ENCODE results near the gene CHKA.

The CHKA gene

DNA sequence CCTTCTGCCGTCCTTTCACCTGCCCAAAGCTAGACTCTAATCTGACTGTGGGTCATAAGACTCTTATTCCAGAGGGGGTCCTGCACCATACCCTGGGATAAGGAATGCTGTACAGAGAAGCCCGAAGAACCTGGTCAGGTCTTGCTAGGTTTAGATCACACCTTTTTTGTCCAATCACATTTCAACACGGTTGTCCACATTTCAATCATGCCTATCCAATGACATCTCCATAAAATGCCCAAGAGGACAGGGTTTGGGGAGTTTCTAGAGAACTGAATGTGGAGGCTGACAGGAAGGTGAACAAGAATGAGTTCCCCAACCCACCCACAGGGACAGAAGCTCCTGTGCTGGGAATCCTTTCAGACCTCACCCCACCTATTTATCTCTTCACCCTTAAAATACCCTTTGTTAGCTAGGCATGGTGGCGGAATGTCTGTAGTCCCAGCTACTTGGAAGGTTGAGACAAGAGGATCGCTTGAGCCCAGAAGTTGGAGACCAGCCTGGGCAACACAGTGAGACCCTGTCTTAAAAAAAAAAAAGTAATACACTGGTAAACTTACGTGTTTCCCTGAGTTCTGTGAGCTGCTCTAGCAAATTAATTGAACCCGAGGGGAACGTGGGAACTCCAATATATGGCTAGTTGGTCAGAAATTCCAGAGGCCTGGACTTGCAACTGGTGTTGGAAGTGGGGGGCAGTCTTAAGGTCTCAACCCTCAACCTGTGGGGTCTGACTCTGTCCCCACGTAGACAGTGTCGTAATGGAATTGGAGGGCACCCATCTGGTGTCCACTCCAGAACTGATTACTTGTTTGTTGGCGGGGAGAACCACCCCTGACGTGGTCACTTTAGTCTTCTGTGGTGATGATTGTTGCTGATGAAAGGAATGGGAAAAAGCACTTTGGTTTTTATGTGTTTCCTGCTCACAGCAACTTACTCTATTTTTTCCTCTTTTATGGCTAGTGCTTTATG lies 64.6 kb downstream of the CHKA start:
- TF ChIP-seq, protein P1, sequence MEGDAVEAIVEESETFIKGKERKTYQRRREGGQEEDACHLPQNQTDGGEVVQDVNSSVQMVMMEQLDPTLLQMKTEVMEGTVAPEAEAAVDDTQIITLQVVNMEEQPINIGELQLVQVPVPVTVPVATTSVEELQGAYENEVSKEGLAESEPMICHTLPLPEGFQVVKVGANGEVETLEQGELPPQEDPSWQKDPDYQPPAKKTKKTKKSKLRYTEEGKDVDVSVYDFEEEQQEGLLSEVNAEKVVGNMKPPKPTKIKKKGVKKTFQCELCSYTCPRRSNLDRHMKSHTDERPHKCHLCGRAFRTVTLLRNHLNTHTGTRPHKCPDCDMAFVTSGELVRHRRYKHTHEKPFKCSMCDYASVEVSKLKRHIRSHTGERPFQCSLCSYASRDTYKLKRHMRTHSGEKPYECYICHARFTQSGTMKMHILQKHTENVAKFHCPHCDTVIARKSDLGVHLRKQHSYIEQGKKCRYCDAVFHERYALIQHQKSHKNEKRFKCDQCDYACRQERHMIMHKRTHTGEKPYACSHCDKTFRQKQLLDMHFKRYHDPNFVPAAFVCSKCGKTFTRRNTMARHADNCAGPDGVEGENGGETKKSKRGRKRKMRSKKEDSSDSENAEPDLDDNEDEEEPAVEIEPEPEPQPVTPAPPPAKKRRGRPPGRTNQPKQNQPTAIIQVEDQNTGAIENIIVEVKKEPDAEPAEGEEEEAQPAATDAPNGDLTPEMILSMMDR (IDR thresholded peaks at IDR 0.05; ENCODE audit: borderline replicate concordance, control extremely low read depth, extremely low read depth, insufficient read depth, missing control alignments), result no peak
- DNase-seq (ENCODE audit: low spot score), result no peak
- in situ Hi-C loops (cut with MboI; ENCODE audit: low sequenced_read_pairs, unreplicated experiment), result no loop called here

DNA sequence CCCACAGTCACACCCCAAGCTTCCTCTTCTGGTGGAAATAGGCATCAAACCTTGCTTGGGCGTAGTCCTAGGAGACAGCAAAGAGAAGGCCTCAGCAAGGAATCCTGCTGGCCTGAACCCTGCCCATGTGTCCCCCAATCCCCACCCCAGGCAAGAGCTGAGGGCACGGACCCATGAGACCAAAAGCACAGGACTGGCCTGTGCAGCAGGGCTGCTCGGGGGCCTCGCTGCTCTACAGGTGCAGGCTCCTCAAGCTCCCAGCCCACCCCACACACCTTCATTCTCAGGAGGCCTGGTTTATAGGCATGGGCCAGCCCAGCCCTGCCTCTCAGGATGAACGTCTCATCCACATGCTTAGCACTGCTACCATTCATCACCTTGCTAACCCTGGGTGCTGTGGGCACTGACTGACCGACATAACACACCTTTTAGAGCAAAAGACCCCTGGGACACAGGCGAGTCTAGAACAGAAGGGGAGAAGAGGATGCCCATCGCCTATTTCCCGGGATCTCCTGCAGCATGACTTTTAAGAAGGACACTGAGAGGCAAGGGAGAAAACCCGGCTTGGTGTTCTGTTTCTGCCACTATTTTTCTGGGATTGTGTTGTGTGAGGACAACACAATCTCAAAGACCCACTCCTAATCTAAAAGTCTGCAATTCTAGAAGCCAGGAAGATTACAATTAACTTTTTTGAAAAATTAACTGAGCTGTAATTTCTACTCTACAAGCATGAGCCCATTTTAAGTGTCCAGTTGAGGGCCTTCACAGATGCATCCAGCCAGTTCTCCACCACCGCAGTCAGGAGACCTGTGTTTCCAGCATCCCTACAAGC lies 67.0 kb downstream of the CHKA start:
- DNase-seq (ENCODE audit: low spot score), result no peak
- in situ Hi-C loops (cut with MboI; ENCODE audit: low sequenced_read_pairs, unreplicated experiment), result no loop called here
- TF ChIP-seq, protein P1 (IDR thresholded peaks at IDR 0.05; ENCODE audit: borderline replicate concordance, control extremely low read depth, extremely low read depth, insufficient read depth, missing control alignments), result no peak

DNA sequence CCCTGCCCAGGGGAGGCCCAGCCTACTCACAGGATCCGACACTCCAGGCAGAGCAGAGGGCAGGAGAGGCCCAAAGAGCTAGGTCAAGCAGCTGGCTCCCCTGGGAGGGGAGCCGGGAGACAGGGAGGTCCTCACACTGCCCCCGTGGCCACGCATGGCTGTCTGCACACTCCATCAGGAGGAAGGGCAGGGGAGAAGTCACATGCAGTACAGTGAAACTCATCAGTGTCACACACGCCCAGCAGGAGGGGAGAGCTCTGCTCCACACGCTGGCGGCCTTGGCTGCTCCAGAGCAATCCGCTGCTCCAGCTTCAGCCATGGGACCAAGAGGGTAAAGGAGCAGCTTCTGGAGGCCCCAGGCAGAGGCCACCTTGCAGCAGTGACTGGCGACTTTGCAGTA lies 68.1 kb downstream of the CHKA start:
- DNase-seq (ENCODE audit: low spot score), result peak; percentile 34

DNA sequence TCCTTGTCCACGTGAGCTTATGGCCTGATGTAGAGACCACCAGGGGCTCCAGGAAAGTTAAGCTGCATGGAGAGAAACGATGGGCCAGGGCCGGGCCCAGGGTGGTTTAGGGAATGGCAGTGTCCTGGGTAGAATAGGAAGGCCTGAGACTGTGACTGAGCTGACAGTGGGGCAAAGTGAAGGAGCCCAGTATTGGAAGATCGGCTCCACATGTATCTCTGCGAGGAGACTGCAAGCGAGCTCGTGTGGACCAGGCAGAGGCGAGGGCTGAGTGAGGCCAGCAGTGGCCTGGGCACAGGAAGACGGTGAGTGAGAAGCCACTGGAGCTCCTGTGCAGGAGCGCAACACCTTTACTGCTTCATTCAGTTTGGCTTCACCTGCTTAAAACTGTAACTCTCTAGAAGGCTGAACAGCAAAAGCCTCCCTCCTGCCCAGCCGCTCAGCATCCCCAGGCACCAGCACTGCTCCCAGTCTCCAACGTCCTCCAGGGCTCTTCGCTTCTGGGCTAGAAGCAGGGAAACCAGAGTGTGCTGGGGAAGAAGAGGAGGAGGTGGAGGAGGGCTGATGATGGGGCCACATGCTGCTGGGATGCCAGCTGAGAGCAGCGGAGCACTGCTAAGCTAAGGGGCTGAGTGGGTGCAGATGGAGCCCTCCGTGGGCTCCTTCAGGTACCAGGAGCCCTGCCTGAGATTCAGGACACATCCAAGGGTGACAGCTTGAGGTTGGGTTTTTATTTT lies 68.9 kb downstream of the CHKA start:
- TF ChIP-seq, protein P1 (IDR thresholded peaks at IDR 0.05; ENCODE audit: borderline replicate concordance, control extremely low read depth, extremely low read depth, insufficient read depth, missing control alignments), result no peak
- peak; percentile 25 for DNase-seq (ENCODE audit: low spot score)
- in situ Hi-C loops (cut with MboI; ENCODE audit: low sequenced_read_pairs, unreplicated experiment), result no loop called here

More for the DNA sequence above, 68.1 kb downstream of the CHKA start:
- in situ Hi-C loops (cut with MboI; ENCODE audit: low sequenced_read_pairs, unreplicated experiment), result no loop called here
- TF ChIP-seq, protein P1 (IDR thresholded peaks at IDR 0.05; ENCODE audit: borderline replicate concordance, control extremely low read depth, extremely low read depth, insufficient read depth, missing control alignments), result no peak

DNA sequence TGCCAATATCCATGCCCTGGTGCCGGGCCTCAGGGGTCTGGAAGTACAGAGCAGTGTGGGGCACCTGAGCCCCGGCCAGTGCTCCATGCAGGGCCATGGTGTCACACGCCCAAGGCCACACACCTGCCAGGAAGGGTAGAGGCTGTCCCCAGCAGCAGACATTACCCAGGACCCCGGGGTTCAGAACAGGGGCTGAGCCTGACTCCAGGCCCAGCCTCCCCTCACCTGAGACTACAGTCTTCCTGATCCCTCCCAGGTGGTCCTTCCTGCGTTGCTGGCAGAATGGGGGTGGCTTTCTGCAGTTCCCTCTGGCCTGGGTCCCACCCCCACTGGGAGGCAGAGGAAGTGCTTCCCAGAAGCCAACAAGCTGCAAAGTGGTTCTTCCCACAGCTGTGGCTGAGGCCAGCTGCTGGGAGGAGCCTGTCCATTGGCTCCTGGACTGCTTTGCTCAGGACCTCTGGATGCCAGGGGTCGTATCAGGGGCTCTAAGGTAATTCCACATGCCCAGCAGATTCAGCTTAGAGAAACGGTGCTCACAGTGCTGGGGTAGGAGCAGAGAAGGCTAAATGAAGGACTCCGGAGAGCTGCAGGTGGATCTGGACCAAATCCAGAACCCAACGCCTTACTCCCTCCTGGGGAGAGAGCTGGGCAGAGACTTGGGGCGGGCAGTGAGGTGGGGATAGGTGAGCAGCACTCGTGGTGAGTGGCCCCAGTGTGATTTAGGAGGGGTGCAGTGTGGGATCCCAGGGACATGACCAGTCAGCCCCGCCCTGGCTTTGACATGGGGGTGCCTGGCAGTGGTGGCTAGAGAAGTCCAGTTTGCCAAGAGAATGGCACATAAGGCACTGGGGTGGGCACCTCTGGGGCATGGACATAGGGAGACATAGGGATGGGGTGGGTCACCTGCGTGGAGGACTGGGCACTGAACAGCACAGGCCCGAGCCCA lies 69.7 kb downstream of the CHKA start:
- in situ Hi-C loops (cut with MboI; ENCODE audit: low sequenced_read_pairs, unreplicated experiment), result no loop called here
- peak; percentile 27 for DNase-seq (ENCODE audit: low spot score)
- TF ChIP-seq, protein P1 (IDR thresholded peaks at IDR 0.05; ENCODE audit: borderline replicate concordance, control extremely low read depth, extremely low read depth, insufficient read depth, missing control alignments), result no peak
